SHP77 (cell line): ENCODE results near the gene S100A8.
"Not testable (repeated sequence)": the region's sequence is repeated elsewhere in the genome, so short reads cannot be mapped to it uniquely, and the experiment has no call there.

Experiments
- DNase-seq, 2 experiments: peaks; one replicate each; lab custom pipeline; 2025; lab: John Stamatoyannopoulos, UW

Gene S100A8

GRCh38 chr1:153347856-153348255, 43.0 kb downstream of the S100A8 start:
- peak in 1 of 2 experiments; percentile 29 for DNase-seq

GRCh38 chr1:153347049-153347448, 43.8 kb downstream of the S100A8 start:
- not testable (repeated sequence) for DNase-seq

GRCh38 chr1:153346077-153346723, 44.7 kb downstream of the S100A8 start:
- no peak for DNase-seq

GRCh38 chr1:153345187-153346076, 45.4 kb downstream of the S100A8 start:
- DNase-seq = no peak

GRCh38 chr1:153344718-153345025, 46.2 kb downstream of the S100A8 start:
- no peak for DNase-seq

- no peak for DNase-seq
Observed at GRCh38 chr1:153343811-153344717, 46.8 kb downstream of the S100A8 start.

GRCh38 chr1:153343040-153343681, 47.7 kb downstream of the S100A8 start:
- no peak for DNase-seq

GRCh38 chr1:153342178-153342577, 48.7 kb downstream of the S100A8 start:
- no peak for DNase-seq

GRCh38 chr1:153341431-153341934, 49.4 kb downstream of the S100A8 start:
- no peak for DNase-seq

- DNase-seq = no peak
Observed at GRCh38 chr1:153340356-153340755, 50.5 kb downstream of the S100A8 start.
